Ramos (cell line): ENCODE results near the gene PRMT1.
"Not testable (repeated sequence)": the region's sequence is repeated elsewhere in the genome, so short reads cannot be mapped to it uniquely, and the experiment has no call there.

Experiments used
- in situ Hi-C: fragments of 300-500 bp; cut with MboI; formaldehyde crosslinking; loops from one replicate; pipeline ENCODE4 v1.14.3; 2022; ENCODE audit warnings: low sequenced_read_pairs; ENCODE audit not compliant: unreplicated experiment

Gene PRMT1

GRCh38 chr19:49677231-49677900 is at the start of gene PRMT1:
Gene PRMT1, plus strand, starts transcription at chr19:49677271. Its CDS starts 10 bp downstream, at chr19:49677281.
- in situ Hi-C loops: no loop called here

DNA sequence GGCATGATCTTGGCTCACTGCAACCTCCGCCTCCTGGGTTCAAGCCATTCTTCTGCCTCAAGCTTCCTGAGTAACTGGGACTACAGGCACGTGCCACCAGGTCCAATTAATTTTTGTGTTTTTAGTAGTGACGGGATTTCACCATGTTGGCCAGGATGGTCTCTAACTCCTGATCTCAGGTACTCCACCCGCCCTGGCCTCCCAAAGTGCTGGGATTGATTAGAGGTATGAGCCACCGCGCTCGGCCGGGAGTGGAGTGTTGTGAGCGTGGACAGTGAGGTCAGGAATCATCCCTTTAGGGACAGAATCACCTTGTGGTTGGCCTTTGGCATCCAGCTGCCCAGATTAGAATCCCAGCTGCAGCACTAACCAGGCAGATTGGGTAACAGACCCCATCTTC is 47.4 kb upstream of the PRMT1 start:
- in situ Hi-C loops: no loop called here

DNA sequence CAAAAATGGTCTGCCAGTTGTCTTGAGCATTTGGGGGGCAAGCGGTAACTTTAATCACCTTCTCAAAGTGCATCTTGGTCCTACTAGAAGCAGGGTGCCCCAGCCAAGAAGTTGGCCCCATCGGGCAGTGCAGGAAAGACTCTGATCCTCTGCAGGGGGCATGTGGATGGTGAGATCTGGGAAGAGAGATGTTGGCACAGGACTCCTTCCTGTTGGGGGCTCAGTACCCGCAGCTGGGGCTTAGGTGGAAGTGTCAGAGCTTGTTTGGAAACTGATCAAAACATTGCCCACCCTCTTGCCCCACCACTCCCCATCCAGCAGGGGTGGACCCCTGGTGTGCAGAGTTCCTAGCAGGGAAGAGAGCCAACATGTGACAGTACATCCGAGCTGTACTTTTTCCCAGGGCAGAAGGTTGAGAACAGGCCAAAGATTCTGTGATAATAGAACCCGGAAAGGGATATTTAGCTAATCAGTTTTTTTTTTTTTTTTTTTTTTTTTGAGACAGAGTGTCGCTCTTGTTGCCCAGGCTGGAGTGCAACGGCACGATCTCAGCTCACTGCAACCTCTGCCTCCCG is 46.0 kb upstream of the PRMT1 start:
- in situ Hi-C loops: no loop called here

DNA sequence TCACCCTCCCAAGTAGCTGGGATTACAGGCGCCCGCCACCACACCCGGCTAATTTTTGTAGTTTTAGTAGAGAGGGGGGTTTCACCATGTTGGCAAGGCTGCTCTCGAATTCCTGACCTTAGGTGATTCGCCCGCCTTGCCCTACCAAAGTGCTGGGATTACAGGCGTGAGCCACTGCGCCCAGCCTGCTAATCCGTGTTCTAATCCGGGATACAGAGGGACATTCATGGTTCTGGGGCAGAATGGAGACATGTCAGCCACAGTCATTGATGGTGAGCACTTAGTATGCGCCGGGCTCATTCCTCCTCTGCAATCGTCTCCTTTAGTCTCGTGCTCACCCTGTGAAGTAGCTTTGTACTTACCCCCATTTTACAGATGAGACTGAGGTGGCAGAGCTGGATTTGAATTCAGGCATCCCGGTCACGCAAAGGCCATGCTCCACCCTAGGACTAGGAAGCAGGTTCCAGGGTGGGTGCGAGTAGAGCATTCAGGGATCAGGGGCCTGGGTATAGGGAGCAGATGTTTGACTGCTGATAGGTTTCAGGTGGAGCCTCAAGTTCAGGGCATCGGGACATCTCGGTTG is 45.4 kb upstream of the PRMT1 start:
- in situ Hi-C loops: no loop called here

GRCh38 chr19:49632576-49632975 is 44.5 kb upstream of the PRMT1 start:
- in situ Hi-C loops: no loop called here

DNA sequence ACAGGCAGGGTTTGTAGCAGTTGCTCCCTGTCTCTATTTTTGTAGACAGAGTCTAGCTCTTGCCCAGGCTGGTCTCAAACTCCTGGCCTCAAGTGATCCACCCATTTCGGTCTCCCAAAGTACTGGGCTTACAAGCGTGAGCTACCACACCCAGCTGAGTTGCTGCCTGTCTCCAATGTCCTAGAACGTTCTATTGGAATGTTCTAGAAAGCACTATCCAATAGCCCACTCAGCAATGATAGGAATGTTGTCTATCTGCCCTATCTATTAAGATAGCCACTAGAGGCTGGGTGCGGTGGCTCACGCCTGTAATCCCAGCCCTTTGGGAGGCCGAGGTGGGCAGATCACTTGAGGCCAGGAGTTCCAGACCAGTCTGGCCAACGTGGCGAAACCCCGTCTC is 43.8 kb upstream of the PRMT1 start:
- in situ Hi-C loops: not testable (repeated sequence)

DNA sequence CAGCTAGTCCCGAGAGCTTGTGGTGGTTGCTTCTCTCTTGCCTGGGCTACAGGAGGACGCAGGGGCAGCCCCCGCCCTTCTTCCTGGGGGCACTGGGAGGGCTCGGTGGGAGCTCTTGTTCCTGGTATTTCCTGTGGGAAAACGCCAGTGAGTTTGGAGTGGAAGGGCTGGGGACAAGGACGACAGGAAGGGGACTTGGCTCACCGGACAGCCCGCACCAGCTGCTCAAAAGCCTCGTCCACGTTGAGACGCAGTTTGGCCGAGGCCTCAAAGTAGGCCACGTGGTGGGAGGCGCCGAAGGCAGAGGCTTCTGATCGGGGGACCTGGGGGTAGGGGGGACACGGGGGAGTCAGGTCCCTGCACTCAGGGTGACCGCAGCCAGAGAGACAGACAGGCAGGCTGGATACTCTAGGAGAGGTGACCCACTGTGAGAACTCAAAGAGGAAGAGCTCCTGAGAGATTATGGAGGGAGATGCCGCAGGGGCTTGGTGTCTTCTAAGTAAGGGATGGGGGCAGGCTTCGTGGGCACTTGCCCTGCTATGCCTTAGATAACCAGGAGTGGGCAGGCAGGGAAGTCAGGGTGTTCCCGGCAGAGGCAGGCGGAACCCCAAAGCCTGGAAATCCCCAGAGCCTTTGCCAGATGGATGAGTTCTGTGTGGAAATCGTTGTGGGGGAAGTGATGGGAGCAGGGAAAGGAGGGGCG is 41.4 kb upstream of the PRMT1 start:
- in situ Hi-C loops: no loop called here

- in situ Hi-C loops: no loop called here
Observed at GRCh38 chr19:49636233-49636932, 40.7 kb upstream of the PRMT1 start.

DNA sequence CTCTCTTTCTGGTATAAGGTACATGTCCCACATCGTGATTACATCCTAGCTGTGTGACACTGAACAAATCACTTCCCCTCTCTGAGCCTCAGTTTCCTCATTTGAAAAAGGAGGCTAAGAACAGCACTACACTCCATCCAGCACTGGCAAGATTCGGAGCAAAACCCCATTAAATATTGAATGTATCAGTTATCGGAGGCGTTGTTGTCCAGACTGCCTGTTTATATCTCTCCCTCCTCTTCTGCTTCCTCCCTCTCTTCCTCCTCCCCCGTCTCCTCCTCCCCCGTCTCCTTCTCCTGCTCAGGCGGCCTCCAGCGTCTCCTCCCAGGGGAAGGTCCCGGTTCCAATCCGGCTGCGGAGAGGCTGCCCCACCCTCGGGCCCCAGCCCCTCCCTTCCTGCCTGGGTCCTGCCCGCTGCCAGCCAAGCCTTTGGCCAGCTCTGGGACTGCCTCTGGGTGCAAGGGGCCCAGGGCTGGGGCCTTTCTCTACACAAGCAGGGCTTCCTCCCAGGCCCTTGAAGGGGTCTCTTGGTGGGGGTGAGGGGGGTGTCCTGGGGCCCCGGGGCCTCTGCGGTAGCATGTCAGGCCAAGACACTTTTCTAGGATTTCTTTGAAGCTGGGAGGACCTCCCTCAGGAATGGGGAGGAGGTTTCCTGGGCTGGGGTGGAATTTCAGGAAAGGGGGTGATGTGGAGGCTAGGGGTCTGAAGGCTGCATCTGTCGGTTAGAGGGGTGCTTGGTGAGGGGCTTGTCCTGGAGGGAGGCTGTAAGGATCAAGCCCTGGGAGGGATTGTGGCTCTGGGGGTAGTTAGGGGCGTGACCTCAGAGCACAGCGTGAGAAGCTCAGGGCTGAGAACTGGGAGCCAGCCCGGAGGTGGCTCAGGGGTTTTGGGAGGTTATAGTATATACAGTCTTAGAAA is 39.0 kb upstream of the PRMT1 start:
- in situ Hi-C loops: no loop called here

DNA sequence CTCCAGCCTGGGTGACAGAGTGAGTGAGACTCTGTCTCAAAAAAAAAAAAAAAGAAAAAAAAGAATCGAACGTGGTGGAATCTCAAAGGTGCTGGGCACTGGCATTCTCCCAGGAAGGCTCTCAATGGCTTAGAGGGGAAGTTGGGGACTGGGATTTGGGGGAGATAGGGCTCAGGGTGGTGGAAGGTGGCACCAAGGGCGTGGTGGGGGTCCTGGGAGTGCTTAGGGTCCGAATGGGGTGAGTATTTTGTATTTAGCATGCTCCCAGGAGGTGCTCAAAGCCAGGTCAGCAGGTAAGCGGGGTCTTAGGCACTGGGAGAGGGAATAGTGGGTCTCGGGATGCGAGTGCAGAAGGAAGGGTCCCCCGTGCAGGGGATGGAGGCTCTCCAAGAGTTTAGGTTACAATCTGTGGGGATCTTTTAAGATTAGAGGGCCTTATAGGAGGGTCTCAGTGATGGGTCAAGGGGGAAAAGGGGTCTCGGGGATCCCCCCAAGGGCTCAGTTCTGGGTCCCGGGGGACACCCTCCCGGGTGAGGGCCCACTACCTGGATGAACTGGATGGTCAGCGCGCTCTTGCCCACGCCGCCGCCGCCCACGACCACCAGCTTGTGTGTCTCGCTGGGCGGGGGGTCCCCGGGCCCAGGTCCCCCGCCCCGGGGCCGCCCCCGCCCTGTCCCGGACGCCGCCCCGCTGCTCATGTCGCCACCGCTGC is 37.5 kb upstream of the PRMT1 start:
- in situ Hi-C loops: no loop called here

- in situ Hi-C loops: no loop called here
Observed at GRCh38 chr19:49640113-49640898, 36.8 kb upstream of the PRMT1 start, which contains the start of gene RRAS. Gene RRAS, minus strand, starts transcription at chr19:49640143. Its CDS starts 45 bp downstream, at chr19:49640098.

GRCh38 chr19:49641688-49642491 is 35.2 kb upstream of the PRMT1 start, which contains the start of gene SCAF1:
Gene SCAF1, plus strand, starts transcription at chr19:49642209. Its CDS starts 2,818 bp downstream, at chr19:49645027.
- in situ Hi-C loops: no loop called here

GRCh38 chr19:49642492-49643035 is 34.5 kb upstream of the PRMT1 start:
- in situ Hi-C loops: no loop called here

DNA sequence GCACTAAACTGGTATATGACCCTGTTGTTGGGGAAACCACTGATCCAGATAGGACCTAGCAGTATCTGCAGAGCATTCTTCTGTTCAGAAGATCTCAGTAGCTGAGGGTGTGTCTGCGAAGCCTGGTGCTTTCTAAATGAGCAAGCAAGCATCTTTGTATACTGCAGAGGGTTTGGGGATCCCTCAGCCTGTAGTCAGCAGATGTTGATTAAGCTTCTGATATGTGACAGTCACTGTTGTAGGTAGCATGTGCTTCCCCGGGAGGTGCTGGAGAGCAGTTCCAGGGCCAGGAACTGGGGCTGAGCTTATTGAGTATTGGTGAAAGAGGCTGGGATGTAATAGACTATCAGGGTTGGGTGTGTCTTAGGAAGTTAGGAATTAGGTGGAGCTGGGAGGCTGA is 33.6 kb upstream of the PRMT1 start:
- in situ Hi-C loops: no loop called here

DNA sequence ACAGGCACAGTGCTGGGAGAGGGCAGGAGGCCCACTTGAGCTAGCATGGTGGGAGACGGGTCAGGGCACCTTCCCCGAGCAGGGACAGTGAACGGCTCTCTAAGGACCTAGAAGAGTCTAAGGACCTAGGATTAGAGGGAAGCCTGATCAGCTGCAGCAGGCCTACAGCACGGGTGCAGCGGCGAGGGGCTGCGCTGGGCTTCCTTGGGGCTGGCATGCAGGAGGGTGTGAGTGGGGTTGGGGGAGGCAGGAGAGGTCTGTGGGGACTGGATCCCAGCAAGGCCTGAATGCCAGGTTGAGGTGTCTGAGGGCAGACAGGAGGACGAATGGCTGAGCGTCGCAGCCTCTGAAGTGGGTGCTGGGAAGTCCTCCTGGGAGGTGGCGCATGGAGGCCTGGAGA is 31.5 kb upstream of the PRMT1 start:
- in situ Hi-C loops: no loop called here

- in situ Hi-C loops: no loop called here
Observed at GRCh38 chr19:49645995-49646394, 31.1 kb upstream of the PRMT1 start.

- in situ Hi-C loops: no loop called here
Observed at GRCh38 chr19:49646586-49646985, 30.5 kb upstream of the PRMT1 start.
